HG03460 (cell line): Measurements from ENCODE around the gene KCNMB2.
"Not testable (repeated sequence)": the region's sequence is repeated elsewhere in the genome, so short reads cannot be mapped to it uniquely, and the experiment has no call there.

ENCODE experiments used
- ATAC-seq: cut with Tn5 transposase; IDR thresholded peaks from one replicate; pipeline ENCODE4 v1.9.1; 2021; ENCODE audit not compliant: unreplicated experiment

KCNMB2 gene

DNA sequence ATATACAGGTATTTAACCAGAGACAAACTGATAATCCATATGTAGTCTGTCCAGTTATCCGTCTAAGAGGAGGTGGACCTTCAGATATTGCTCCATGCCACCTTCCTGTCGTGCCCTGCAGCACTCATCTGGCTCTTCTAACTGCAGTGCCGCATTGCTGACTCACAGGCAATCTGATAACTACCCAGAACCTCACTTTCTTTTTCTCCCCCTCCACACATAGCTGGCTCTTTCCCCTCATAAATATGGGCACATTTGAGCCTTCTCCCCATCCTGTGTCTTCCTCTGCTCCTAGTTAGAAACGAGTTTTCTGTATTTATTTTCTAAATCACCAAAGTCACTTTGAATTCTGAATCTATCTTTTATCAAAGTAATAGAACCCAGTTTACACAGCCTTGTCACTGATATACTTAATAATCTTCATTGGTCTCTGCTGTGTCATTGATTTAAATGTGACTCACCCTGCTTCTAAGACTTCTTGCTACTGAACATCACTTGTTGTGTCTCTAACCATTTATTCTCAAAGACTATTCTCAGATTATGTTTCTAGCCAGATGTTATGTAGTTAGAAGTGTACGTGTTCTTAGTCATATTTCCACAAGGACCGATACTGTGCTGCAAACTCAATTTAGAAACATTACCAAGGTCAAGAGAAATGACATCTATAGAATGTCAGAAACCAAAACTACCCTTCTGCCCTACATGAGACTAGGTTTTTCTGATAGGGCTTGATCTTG is 17.4 kb upstream of the KCNMB2 start:
- peak; percentile 75 for ATAC-seq

DNA sequence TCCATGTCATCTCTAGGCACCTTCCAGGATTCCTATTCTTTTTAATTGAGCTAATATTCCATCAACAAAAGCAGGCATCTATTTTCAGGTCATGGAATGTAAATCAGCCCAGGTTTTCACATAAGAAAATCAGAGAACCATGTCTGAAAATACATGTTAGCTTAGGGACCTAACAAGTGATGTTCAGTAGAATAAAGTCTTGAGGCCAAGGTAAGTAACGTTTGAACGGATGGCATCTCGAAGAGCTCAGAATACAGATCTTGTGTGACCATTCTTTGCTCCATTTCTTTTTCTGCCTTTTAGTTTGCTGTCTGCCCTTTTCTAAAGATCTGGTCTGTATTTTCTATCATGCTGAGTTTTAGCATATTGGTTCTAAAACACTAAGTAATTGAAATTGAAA is 16.5 kb upstream of the KCNMB2 start:
- ATAC-seq = no peak

DNA sequence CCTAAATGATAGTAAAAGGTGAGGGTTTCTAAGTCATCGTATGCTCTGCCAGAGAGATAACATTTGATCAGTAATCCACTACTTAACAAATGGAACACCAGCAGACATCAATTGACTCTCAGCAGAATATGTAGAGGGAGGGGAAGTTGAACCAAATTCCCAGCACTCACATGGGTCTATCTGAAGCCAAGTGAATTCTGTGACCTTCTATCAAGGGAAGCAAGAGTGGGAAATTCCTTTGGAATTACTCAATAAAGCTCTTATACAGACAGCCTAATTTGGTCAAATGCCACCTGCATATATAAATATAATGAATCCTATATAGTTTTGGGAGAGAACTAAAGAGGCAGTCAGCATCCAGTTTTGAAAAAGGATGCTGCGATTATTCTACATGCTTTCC is 15.8 kb upstream of the KCNMB2 start:
- ATAC-seq = no peak

DNA sequence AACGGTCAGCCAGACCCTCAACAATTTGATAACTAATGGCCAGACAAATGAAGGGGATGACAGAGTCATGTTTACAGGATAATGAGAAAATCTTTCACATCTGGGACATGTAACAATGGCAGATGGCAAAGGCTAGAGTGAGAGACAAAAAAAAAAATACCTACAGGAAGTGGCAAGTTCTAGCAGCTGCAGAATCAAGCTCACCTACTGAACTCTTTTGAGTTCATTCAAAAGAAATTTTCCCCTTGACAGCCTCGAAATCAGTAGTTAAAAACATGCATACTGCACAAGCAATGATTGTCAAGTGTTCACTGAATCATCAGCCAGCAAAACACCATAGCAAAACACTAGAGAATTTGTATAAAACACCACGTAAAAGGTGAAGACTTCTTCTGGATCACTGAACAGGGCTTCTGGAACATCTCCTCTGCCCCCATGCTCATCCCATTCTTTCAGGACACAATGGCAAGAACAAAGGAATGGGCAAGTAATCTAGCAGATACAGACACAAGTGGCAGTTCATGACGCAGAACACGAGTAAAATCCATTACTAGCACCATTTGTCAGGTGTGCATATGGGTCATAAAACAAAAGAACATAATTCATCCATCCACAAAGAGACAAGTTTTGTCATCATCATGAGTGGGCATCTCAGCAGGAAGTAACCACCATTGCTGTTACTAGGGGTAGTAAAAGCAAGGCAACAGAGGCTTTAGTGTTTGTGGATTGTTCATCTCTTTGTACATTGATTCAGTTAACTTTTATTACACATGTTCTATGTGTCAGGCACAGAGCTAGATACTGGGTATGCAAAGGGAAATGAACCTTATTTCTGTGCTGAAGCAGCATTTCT is 13.8 kb upstream of the KCNMB2 start:
- no peak for ATAC-seq

DNA sequence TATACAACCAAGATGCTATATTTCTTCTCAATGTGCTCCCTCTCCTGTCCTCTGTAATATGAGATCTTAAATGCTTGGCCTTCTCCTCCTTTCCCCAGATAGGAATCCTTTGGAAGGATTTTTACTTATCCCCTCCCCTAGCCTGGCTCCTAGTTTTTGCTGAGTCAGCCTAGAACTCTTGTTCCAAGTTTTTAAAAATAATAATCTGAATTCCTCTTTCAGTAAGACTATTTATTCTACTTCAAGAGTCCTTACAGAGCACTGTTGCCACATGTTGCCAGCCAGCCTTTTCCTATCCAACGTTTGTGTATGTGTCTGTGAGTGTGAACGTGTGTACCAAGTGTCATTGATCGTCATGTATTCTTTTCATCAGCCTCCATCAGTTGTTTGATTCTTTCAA is 11.0 kb upstream of the KCNMB2 start:
- no peak for ATAC-seq

DNA sequence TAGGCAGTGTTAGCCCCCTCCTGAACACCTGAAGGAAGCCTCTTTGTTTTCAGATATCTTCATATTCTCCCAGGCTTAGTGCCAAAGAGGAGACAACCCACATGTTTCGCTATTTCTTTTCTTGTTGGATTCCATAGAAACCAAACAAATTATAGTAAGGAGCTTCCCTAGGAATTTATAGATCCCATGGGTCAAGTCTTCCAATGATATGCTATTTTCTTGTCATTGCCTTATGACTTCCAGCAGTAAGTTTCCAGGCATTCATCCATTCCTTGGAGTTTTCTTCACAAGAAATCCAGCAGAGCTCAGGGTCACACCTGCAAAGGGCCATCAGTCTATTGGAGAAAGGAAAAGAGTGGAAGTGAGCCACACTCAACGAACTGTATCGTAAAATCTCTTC is 9.9 kb upstream of the KCNMB2 start:
- ATAC-seq = no peak

DNA sequence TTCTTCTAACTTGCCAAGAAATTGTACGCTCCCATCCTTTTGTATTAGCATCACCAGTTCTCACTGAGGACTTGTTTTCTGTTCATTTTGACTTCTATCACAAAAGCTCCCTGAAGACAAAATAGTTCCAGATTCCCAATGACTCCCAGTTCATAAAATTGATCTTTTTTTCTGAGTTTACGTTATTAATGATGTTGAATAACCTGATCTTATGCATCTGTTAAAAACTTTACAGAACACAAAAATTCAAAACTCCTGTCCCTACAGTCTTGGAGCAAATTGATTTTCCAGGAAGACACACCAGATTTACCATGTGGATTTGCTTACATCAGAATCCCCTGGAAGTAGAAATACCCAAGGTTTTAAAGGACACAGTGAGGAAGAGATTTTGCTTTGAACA is 8.3 kb upstream of the KCNMB2 start:
- ATAC-seq = no peak

DNA sequence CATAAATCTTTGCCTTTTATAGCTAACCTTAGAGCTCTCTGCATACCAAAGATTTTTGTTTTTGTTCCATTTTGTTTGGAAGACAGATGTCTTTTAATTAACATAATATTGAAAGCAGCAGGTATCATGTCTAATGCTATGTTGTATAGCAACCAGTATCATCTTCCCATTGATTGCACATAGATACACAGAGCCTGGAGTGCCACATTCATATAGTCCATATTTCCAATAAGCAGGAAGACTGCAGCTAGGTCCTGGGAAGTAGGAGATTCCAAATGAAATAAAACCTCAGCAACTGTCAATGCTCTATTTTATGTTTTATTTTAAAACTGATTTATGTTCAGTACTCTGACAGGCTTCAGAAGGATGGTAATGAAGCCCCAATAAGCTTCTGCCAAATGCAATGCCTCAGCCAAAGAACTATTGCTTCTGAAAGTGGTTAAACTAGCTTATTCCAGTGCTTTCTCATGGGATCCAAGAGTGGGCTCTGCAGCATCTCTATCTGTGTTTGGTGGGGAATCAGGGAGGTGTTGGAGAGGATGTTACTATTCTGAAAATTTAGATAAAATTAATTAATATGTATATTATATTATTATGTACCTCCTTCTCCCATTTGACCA is 6.5 kb upstream of the KCNMB2 start:
- ATAC-seq = no peak

DNA sequence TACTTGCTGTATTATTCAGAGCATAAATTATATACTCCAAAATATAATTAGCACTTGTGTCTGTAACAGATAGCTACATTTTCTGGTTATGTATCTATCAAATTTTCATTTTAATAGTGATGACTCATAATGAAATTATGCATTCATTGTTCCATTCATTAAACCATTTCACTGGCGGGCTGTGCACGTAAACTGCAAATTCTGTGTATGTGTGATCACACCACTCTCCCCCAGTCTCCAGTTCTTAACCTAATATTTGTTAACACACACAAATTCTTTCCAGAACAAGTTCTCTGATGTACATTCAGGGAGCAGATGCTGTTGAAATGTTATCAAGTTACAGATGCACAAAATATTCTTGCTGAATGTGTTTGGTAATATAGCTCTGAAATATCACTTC is 3.8 kb upstream of the KCNMB2 start:
- ATAC-seq = no peak

DNA sequence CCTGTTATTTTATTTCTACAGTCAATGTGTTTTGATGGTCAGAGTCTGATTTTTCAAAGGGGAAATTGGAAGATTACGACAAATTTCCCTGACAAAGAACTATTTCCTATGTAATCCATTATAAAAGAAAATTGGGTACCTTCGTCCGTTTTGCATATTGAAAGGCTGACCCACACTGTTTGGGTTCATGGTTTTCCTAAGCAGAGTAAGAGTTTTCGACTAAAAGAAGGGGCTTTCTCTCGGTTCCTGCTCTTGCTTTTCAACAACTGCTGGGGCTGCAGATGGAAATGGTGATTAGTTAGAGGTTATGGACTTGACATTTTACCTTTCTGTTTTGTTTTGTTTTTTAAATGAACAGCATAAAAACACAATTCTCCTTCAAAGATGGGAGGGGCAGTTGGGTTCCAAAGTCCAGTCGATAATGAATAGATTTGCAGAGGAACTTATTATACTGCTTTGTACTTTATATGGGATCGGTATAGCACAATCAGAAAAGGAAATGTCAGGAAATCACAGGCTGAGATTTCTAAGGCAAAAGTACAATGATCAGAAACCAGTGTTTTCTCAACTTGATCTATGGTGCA is 978 bp downstream of the KCNMB2 start:
- ATAC-seq = no peak

DNA sequence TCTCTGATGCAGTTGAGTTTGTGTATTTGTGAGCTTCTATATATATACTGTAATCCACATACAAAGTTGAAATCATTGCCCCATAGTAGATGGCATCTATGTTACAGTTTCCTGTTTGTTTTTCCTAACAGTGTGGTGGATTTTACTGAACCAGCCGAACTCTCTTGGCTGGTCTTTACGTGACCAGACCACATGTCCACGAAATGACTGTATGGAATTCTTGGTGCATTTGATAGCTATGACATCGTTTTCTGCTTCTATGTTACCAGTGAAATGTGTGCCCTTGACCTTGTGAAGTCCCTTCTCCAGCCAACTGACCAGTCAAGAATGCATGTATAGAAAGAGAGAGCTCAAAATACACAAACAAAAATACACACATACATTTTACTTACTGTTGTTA is 1.8 kb downstream of the KCNMB2 start:
- ATAC-seq = no peak

DNA sequence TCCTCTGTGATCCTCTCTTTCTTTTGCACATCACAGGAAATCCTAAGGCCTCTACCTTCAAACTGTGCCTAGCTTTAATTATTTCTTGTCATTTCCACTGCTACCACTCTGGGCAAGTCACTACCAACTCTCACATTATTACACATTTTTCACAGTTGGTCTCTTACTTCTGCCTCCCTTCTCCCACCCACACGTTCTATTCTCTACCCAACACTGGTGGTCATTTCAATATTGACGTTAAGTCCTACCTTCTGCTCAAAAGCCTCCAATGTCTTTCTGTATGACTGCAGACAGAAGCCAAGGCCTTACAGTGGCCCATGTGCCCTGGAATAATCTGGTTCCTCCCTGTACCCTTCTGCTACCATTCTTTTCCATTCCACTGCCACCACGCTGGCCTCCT is 3.9 kb downstream of the KCNMB2 start:
- ATAC-seq = no peak

DNA sequence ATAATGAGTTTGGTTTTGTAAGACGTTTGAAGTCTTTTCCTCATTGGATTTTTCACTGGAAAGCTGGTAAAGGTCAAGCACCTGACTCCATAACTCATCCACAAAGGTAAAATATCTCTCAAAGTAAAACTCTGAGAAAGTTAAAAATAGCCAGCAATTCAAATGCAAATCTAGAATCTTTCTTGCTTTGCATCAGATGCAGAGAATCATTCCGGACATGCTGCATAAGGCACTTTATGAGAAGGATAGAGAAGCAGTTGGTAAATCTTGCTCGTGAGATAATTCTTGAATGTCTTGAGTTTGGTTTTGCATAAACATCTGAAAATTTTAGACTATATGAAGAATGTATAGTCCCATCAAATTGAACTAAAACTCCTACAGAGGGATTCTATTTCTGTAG is 9.1 kb downstream of the KCNMB2 start:
- ATAC-seq = no peak

DNA sequence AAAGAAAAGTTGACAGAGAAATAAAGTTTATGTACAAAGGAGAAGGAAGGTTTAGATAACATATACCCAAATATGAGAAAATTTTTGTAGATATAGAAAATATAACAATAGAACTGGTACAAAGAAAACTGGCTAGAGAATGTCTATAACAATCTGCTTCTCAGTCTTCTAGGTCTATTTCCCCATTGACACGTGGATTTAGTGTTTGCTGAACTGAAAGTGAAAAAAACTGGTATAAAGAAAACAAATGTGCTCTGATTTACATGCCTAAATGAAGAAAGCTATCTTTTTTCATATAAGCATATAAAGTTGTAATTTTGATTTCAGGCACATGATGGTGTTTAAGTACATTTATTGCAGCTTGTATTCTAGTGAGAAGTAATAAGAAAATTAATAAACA is 9.8 kb downstream of the KCNMB2 start:
- peak; percentile 54 for ATAC-seq

DNA sequence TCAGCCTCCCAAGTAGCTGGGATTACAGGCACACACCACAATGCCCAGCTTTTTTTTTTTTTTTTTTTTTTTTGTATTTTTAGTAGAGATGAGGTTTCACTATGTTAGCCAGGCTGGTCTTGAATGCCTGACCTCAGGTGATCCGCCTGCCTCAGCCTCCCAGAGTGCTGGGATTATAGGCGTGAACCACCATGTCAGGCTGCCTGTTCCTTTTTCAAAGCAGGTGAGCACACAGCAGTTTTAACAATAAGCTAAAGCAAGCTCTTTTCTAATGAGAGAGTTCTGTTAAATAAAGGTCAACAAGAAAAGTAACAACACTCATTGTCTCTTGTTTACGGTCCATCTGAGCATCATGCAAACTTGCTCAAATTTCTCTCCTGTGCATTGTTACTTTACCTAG is 13.2 kb downstream of the KCNMB2 start:
- ATAC-seq = not testable (repeated sequence)

DNA sequence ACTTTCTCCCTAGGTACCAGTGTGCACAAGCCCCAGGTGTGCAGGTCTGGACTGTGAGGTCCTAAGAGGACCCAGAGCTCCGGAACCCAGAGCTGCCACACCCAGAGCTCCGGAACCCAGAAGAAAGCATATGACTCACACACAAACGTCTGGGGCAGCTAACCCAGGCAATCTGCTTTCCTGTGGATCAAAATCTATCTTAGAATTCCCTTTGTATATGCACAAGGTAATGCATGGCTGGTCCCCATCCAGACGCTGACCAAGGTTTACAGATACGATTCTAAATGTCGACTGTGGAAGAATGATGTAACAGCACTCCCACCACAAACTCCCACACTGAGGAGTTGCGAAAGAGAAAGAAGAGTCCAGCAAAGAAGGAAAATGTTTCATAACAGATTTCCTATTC is 15.7 kb downstream of the KCNMB2 start:
- no peak for ATAC-seq

DNA sequence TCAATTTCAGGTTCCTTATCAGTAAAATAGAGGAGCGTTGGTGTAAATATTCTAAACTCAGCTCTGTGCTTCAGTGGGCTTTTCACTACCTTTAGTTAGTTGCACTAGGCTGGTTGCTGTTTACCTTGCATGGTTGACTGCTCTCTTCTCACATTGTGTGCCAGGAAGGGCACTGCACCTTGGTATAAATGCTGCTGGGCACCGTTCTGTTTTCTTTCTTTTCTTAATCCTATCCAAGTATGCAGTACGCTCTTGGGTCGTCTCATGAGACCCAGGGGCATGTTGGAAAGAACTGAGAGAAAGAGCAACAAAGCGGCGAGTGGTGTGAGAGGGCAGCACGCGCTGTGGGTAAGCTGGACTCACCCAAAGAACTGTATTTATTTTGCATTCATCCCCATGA is 22.4 kb downstream of the KCNMB2 start:
- no peak for ATAC-seq

DNA sequence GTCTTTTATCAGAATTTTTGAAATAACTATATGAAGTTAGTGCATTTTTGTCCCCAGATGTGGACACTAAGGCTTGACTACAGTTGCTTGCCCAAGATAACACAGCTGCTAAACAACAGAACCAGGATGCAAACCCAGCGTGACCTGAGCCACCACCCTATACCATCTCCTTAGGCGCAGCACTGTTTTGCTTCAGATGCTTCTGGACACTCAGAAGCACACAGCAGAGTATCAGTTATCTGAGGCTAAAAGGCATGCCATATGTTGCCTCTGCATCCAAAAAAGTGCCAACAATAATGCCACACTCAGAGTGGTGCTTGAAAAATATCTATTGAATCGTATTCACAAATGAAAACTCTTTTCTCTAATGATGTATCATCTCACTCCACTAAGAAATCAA is 24.5 kb downstream of the KCNMB2 start:
- ATAC-seq = no peak

DNA sequence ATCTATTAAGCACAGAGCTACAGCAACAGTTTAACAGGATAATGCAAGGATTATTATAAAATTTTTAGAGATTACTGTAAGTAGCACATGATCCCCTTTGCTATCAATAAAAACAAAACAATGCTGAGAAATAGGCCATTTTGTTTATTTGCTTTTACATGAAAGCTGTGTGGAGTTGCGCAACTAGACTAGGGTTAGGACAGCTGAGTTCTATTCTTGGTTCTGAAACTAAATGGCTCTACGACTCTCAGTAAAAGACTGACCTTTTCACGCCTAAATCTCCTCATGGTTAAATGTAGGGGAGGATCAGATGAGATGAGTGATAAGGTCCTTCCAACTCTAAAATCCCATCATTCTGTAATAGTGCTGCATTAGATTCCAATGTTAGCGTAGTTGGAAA is 25.0 kb downstream of the KCNMB2 start:
- ATAC-seq = no peak

DNA sequence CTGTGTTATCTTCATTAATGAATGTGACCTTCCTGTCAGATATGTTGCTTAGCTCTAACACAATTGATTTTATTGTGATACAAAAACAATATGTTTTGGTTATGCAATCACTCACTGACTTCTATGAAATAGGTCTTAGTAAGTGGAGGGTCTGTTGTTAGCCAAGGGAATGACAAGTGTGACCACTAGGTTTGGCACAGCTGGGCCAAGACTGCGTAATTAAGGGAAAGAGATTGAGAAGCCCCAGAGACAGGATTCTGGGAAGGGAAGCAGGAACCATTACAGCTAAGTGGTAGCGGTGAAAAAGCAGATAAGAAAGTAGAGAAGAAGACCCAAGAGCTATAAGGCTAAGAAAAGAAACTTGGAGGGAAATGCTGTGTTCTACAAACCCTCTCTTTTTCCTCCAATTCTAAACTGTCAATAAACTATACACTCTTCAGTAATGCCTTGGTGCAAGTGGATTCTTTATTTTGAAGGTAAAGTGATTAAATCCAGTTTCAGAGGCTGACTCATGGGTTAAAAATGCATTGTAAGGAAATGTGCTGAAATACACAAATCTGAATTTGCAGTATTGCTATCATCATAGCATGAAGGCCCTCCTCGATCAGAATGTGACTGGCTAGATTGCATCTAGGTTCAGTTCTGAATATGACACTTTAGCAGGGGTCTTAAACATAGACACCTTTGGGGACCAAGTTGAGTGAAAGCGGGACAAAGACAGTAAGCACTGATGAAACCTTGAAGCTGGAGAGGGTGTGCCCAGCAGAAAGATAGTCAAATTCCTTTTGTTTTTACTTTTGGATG is 26.1 kb downstream of the KCNMB2 start:
- no peak for ATAC-seq

DNA sequence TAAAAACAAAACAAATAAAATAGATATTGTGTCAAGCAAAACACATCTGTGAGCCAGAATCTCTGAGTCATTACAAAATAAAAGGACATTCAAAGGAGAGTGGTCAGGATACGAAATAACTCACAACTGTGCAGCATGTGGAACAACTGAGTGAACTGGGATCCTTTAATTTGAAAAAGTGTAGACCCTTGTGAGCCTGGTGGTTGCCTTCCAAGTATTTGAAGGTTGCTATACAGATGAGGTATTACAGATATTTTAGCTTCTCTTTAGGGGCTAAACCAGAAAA is 26.7 kb downstream of the KCNMB2 start:
- ATAC-seq = no peak
